Measurements from ENCODE around the gene LENG8. TPM values are rescaled to one million over a fixed set of nuclear protein-coding genes. Genes with fewer than 3 reads are reported as not detected.
A peak's percentile ranks its signal among the peaks of the same experiment; 100 is the strongest.

Gene LENG8
- total RNA-seq, 2 donors from 2014 or later, result 182 to 290 TPM

DNA sequence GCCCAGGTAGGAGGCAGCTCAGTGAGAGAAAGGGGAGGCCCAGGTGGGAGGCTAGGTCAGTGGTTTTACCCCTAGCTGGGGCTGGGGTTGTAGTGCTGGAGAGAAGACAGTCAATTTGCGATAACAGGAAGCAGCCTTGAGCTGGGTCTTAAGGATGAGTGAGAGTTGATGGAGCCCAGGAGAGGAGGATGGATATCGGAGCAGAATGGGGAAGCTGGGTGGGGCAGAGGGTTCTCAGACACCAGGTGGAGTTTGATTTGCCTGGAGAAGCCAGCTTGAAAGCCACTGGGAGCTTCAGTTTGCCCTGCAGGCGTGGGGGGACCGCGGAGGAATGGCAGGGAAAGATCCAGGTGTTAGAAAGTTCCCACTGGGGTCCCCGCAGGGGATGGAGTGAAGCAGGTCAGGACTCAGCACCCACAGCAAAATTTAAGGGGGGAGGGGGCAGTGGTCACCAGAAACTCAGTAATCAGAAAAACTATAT, 24.9 kb downstream of the LENG8 start:
- no peaks in the 10 kb centered on the region for H3K36me3 ChIP-seq (replicated peaks in 1 of 2; ENCODE audit: insufficient read depth in 1 of 2, low read depth in 2 of 2)
- no peaks in the 10 kb centered on the region for H3K27me3 ChIP-seq
- peaks cover 37% of the 10 kb centered on the region for H3K4me1 ChIP-seq
- no peak overlapping the region for H3K4me3 ChIP-seq
- DNase-seq (no peak), ATAC-seq (no peak)
- WGBS, 2 donors, result 85 to 92% methylated on average over 6 of the region's 6 CpGs
- no peak for TF ChIP-seq POLR2A (IDR thresholded peaks at IDR 0.05)
- TF ChIP-seq, protein P1, sequence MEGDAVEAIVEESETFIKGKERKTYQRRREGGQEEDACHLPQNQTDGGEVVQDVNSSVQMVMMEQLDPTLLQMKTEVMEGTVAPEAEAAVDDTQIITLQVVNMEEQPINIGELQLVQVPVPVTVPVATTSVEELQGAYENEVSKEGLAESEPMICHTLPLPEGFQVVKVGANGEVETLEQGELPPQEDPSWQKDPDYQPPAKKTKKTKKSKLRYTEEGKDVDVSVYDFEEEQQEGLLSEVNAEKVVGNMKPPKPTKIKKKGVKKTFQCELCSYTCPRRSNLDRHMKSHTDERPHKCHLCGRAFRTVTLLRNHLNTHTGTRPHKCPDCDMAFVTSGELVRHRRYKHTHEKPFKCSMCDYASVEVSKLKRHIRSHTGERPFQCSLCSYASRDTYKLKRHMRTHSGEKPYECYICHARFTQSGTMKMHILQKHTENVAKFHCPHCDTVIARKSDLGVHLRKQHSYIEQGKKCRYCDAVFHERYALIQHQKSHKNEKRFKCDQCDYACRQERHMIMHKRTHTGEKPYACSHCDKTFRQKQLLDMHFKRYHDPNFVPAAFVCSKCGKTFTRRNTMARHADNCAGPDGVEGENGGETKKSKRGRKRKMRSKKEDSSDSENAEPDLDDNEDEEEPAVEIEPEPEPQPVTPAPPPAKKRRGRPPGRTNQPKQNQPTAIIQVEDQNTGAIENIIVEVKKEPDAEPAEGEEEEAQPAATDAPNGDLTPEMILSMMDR (IDR thresholded peaks at IDR 0.05), result no peak
- H3K27ac ChIP-seq, result peak overlapping the region in 3 of 4 donors; percentile 58 to 82 (median 68)
- intact Hi-C loops (cut with DNase I), result no loop called here
- H3K9me3 ChIP-seq, result no peaks in the 10 kb centered on the region

DNA sequence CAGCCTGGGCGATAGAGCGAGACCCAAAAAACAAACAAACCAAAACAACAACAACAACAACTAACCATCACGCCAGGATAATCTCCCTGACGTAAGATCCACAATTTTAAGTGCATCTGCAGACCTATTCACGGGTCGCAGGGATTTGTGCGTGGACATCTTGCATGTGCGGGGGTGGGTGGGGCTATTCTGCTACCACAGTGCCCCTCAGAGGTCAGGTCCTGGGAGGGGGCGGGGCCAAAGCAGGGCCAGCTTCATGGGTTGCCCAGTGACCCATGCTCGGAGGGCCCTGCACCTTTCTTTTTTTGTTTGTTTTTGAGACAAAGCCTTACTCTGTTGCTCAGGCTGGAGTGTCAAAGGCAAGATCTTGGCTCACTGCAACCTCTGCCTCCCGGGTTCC, 26.7 kb downstream of the LENG8 start:
- TF ChIP-seq, protein P1 (IDR thresholded peaks at IDR 0.05), result no peak
- TF ChIP-seq POLR2A (IDR thresholded peaks at IDR 0.05), result no peak
- no peaks in the 10 kb centered on the region for H3K36me3 ChIP-seq (replicated peaks in 1 of 2; ENCODE audit: insufficient read depth in 1 of 2, low read depth in 2 of 2)
- 87 to 89% methylated on average over 10 to 11 of the region's 11 CpGs for WGBS, 2 donors
- H3K27ac ChIP-seq, result no peak overlapping the region
- ATAC-seq (no peak), DNase-seq (no peak)
- no peak overlapping the region for H3K4me3 ChIP-seq
- intact Hi-C loops (cut with DNase I), result no loop called here
- H3K27me3 ChIP-seq, result no peaks in the 10 kb centered on the region
- peaks cover 19% of the 10 kb centered on the region for H3K4me1 ChIP-seq
- H3K9me3 ChIP-seq, result no peaks in the 10 kb centered on the region

DNA sequence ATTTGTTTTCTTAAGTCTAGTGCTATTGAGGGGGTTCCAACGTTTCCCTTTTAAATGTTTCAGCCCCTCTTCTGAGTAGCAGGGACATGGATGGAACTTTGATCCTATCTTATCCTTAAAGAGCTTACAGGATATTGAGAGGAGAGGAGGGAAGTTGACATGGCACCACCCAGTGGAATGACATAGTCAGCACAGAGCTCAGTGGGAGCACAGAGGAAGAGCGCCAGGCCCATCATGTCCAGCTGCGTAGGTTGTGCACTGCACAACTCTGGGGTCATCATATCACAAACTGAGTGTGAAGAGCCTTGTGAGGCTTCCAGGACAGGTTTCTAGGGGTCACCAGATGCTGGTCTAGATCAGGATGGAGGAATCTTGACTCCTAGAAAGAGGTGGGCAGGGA, 28.7 kb downstream of the LENG8 start:
- H3K36me3 ChIP-seq (replicated peaks in 1 of 2; ENCODE audit: insufficient read depth in 1 of 2, low read depth in 2 of 2), result no peaks in the 10 kb centered on the region
- H3K4me1 ChIP-seq, result peaks cover 10% of the 10 kb centered on the region
- no peak overlapping the region for H3K4me3 ChIP-seq
- ATAC-seq (no peak), DNase-seq (no peak)
- no peak overlapping the region for H3K27ac ChIP-seq
- intact Hi-C loops (cut with DNase I), result no loop called here
- H3K9me3 ChIP-seq, result no peaks in the 10 kb centered on the region
- TF ChIP-seq POLR2A (IDR thresholded peaks at IDR 0.05), result no peak
- TF ChIP-seq, protein P1 (IDR thresholded peaks at IDR 0.05), result no peak
- H3K27me3 ChIP-seq, result no peaks in the 10 kb centered on the region
- 62 to 73% methylated on average over 3 of the region's 3 CpGs for WGBS, 2 donors

DNA sequence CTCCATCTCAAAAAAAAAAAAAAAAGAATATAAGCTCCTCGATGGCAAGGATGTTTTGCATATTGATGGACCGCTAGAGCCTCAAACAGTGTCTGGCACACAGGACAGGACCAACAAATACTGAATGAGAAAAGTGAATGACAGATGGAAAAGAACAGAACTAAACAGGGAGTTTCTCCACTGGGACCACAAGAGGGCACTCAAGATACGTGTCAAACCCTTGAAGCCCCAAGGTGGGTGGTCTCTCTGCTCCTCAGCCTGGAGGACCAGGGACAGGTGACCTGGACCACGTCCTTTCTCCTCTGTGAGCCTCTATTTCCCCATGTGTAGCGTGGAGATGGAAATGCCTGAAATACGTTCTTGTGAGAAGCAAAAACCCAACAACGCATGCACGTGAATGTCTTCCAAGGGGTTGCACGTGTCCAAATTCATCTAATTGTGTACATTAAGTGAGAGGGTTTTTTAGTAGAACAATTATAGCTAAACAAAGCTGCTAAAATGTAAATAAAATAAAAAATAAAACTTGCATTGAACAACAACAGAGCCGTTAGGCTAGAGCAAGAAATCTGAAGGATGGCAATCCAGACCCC, 29.8 kb downstream of the LENG8 start:
- ATAC-seq, result peak; percentile 49
- Histone ChIP-seq H3K27ac (no peak overlapping the region), H3K36me3 (replicated peaks in 1 of 2; ENCODE audit: insufficient read depth in 1 of 2, low read depth in 2 of 2) (no peaks in the 10 kb centered on the region), H3K4me3 (no peak overlapping the region), H3K27me3 (no peaks in the 10 kb centered on the region), H3K4me1 (peaks cover under 1% of the 10 kb centered on the region), H3K9me3 (no peaks in the 10 kb centered on the region)
- intact Hi-C loops (cut with DNase I), result no loop called here
- TF ChIP-seq, protein P1 (IDR thresholded peaks at IDR 0.05), result peak; percentile 28 to 61 (median 53)
- no peak for TF ChIP-seq POLR2A (IDR thresholded peaks at IDR 0.05)
- peak in 3 of 4 donors; percentile 22 to 28 (median 25) for DNase-seq
- 22 to 28% methylated on average over 9 to 10 of the region's 10 CpGs for WGBS, 2 donors

DNA sequence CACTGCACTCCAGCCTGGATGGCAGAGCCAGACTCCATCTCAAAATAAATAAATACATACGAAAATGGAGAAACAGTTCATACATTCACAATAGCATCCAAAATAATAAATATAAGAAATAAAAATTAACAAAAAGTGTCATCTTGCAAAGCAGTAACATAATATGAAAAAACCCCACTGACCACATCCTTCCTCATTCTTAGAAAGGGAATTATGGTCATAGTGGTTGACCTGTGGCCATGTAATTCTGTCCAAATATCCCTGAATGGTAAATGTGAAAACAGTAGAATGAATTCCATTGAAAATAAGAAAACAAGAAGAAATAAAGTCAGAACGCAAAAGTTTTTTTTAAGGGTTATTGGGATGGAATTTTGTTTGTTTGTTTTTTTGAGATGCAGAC, 31.1 kb downstream of the LENG8 start:
- TF ChIP-seq, protein P1 (IDR thresholded peaks at IDR 0.05), result no peak
- TF ChIP-seq POLR2A (IDR thresholded peaks at IDR 0.05), result no peak
- H3K36me3 ChIP-seq (replicated peaks in 1 of 2; ENCODE audit: insufficient read depth in 1 of 2, low read depth in 2 of 2), result no peaks in the 10 kb centered on the region
- H3K9me3 ChIP-seq, result no peaks in the 10 kb centered on the region
- no peaks in the 10 kb centered on the region for H3K4me1 ChIP-seq
- no peak overlapping the region for H3K27ac ChIP-seq
- intact Hi-C loops (cut with DNase I), result loop anchor here (10.0 kb wide), 1 partner anchor 195 kb away; no protein-coding TSS in a partner anchor
- WGBS, 2 donors, result 71 to 81% methylated on average over 2 of the region's 2 CpGs
- DNase-seq (no peak), ATAC-seq (no peak)
- H3K4me3 ChIP-seq, result no peak overlapping the region
- peaks cover 0 to 5% of the 10 kb centered on the region in 2 donors for H3K27me3 ChIP-seq
